ENCODE measurements around the gene BCL2. TPM values are rescaled to one million over a fixed set of nuclear protein-coding genes. Genes with fewer than 3 reads are reported as not detected.

Gene BCL2
- total RNA-seq, 2 donors from 2014 or later = 14.8 to 38.4 TPM

- TF ChIP-seq POLR2AphosphoS5 (IDR thresholded peaks at IDR 0.05) = no peak
- TF ChIP-seq CTCF (IDR thresholded peaks at IDR 0.05) = no peak
- TF ChIP-seq POLR2A (IDR thresholded peaks at IDR 0.05) = no peak
- H3K36me3 ChIP-seq = no peaks in the 10 kb centered on the region
- H3K9me3 ChIP-seq = no peaks in the 10 kb centered on the region
- no peak overlapping the region for H3K4me3 ChIP-seq
- no peak overlapping the region for H3K27ac ChIP-seq
- H3K27me3 ChIP-seq (replicated peaks; ENCODE audit: insufficient read depth) = no peaks in the 10 kb centered on the region
- no peaks in the 10 kb centered on the region for H3K4me1 ChIP-seq (replicated peaks)
- no peak for DNase-seq (ENCODE audit: low spot score)
- intact Hi-C loops (cut with DNase I) = no loop called here
These were observed 36.8 kb downstream of the BCL2 start for GRCh38 chr18:63282793-63283192.

- WGBS = 87% methylated on average over 13 of the region's 13 CpGs
- Histone ChIP-seq H3K9me3 (no peaks in the 10 kb centered on the region), H3K4me3 (no peak overlapping the region), H3K4me1 (replicated peaks) (no peaks in the 10 kb centered on the region), H3K27me3 (replicated peaks; ENCODE audit: insufficient read depth) (no peaks in the 10 kb centered on the region), H3K27ac (no peak overlapping the region), H3K36me3 (no peaks in the 10 kb centered on the region)
- TF ChIP-seq POLR2AphosphoS5 (IDR thresholded peaks at IDR 0.05) (no peak), CTCF (IDR thresholded peaks at IDR 0.05) (no peak), POLR2A (IDR thresholded peaks at IDR 0.05) (no peak)
- intact Hi-C loops (cut with DNase I) = no loop called here
- DNase-seq (ENCODE audit: low spot score) = no peak
These were observed 46.2 kb downstream of the BCL2 start for GRCh38 chr18:63273222-63273927.

- no peak overlapping the region for H3K27ac ChIP-seq
- no peaks in the 10 kb centered on the region for H3K9me3 ChIP-seq
- H3K4me3 ChIP-seq = no peak overlapping the region
- 48% methylated on average over 1 of the region's 1 CpG for WGBS
- TF ChIP-seq POLR2A (IDR thresholded peaks at IDR 0.05) (no peak), POLR2AphosphoS5 (IDR thresholded peaks at IDR 0.05) (no peak), CTCF (IDR thresholded peaks at IDR 0.05) (no peak)
- no peaks in the 10 kb centered on the region for H3K36me3 ChIP-seq
- DNase-seq (ENCODE audit: low spot score) = no peak
- H3K4me1 ChIP-seq (replicated peaks) = no peaks in the 10 kb centered on the region
- H3K27me3 ChIP-seq (replicated peaks; ENCODE audit: insufficient read depth) = no peaks in the 10 kb centered on the region
- intact Hi-C loops (cut with DNase I) = no loop called here
These were observed 46.9 kb downstream of the BCL2 start for GRCh38 chr18:63272638-63273037.

GRCh38 chr18:63271881-63272299 is 47.7 kb downstream of the BCL2 start:
- DNase-seq (ENCODE audit: low spot score) = no peak
- Histone ChIP-seq H3K36me3 (no peaks in the 10 kb centered on the region), H3K4me3 (no peak overlapping the region), H3K9me3 (no peaks in the 10 kb centered on the region), H3K27me3 (replicated peaks; ENCODE audit: insufficient read depth) (no peaks in the 10 kb centered on the region), H3K27ac (no peak overlapping the region), H3K4me1 (replicated peaks) (no peaks in the 10 kb centered on the region)
- WGBS = 79% methylated on average over 3 of the region's 3 CpGs
- intact Hi-C loops (cut with DNase I) = no loop called here
- TF ChIP-seq CTCF (IDR thresholded peaks at IDR 0.05) (no peak), POLR2AphosphoS5 (IDR thresholded peaks at IDR 0.05) (no peak), POLR2A (IDR thresholded peaks at IDR 0.05) (no peak)

GRCh38 chr18:63271148-63271547 is 48.4 kb downstream of the BCL2 start:
- WGBS = 80% methylated on average over 4 of the region's 4 CpGs
- H3K4me1 ChIP-seq (replicated peaks) = no peaks in the 10 kb centered on the region
- no peaks in the 10 kb centered on the region for H3K36me3 ChIP-seq
- DNase-seq (ENCODE audit: low spot score) = no peak
- H3K27me3 ChIP-seq (replicated peaks; ENCODE audit: insufficient read depth) = no peaks in the 10 kb centered on the region
- H3K4me3 ChIP-seq = no peak overlapping the region
- TF ChIP-seq CTCF (IDR thresholded peaks at IDR 0.05) (no peak), POLR2AphosphoS5 (IDR thresholded peaks at IDR 0.05) (no peak), POLR2A (IDR thresholded peaks at IDR 0.05) (no peak)
- intact Hi-C loops (cut with DNase I) = no loop called here
- H3K27ac ChIP-seq = no peak overlapping the region
- H3K9me3 ChIP-seq = no peaks in the 10 kb centered on the region

Measured in prostate gland (tissue), 2 donors.